Tibial artery (tissue), 4 donors: ENCODE measurements around the gene SMTNL2.
"Not testable (repeated sequence)": the region's sequence is repeated elsewhere in the genome, so short reads cannot be mapped to it uniquely, and the experiment has no call there.

Experiments
- DNase-seq, 2 donors: peaks; one replicate each; pipeline ENCODE4 v3.0.0-alpha.2; 2019
- H3K27ac ChIP-seq, 2 donors: fragments of 200-600 bp; sonication (generic) in 1 of 2; 1 replicate in 1 of 2; 2 replicates in 1 of 2; pipeline ENCODE4 v1.5.1; 2018 to 2019; ENCODE audit warnings: mild to moderate bottlenecking in 1 of 2
- H3K27me3 ChIP-seq, 2 donors: fragments of 200-600 bp; sonication (generic) in 1 of 2; one replicate each; pipeline versions ENCODE4 v1.5.1 to v1.6.0; 2016 to 2019
- H3K36me3 ChIP-seq, 3 donors: fragments of 200-600 bp; sonication (generic) in 2 of 3; one replicate each; pipeline ENCODE4 v1.5.1; 2016 to 2019; ENCODE audit warnings: mild to moderate bottlenecking in 2 of 3
- H3K4me1 ChIP-seq, 4 donors: fragments of 200-600 bp; sonication (generic) in 2 of 4; 1 replicate in 3 of 4; 2 replicates in 1 of 4; pipeline ENCODE4 v1.5.1; 2016 to 2019
- H3K4me3 ChIP-seq, 2 donors: fragments of 200-600 bp; sonication (generic) in 1 of 2; 1 replicate in 1 of 2; 2 replicates in 1 of 2; pipeline ENCODE4 v1.5.1; 2018 to 2019; ENCODE audit warnings: mild to moderate bottlenecking in 2 of 2
- H3K9me3 ChIP-seq, 3 donors: fragments of 200-600 bp; sonication (generic) in 1 of 3; one replicate each; pipeline ENCODE4 v1.5.1; 2016 to 2019
- CTCF ChIP-seq, 2 experiments: fragments of 200-600 bp in 1 of 2; fragments of 450-650 bp in 1 of 2; IDR thresholded peaks; one replicate each; pipeline ENCODE4 v1.5.1; 2017 to 2019; ENCODE audit warnings: antibody characterized with exemption in 2 of 2, mild to moderate bottlenecking in 1 of 2, moderate library complexity in 1 of 2
- intact Hi-C: fragments of 100-400 bp; cut with DNase I; formaldehyde crosslinking; loops from one replicate; pipeline ENCODE4 v1.15.0; 2023; ENCODE audit warnings: low total_unique reads

The SMTNL2 gene

GRCh38 chr17:4576729-4577322, 7.5 kb upstream of the SMTNL2 start:
- intact Hi-C loops: no loop called here
- Histone ChIP-seq H3K4me3 (no peak overlapping the region), H3K27ac (no peak overlapping the region), H3K9me3 (no peaks in the 10 kb centered on the region), H3K27me3 (peaks cover 0 to 31% of the 10 kb centered on the region in 2 donors), H3K36me3 (no peaks in the 10 kb centered on the region), H3K4me1 (no peaks in the 10 kb centered on the region)
- TF ChIP-seq CTCF (IDR thresholded peaks at IDR 0.05): no peak
- no peak for DNase-seq

GRCh38 chr17:4577386-4577993, 6.8 kb upstream of the SMTNL2 start:
- intact Hi-C loops: no loop called here
- DNase-seq: no peak

GRCh38 chr17:4578349-4578748, 6.0 kb upstream of the SMTNL2 start:
- DNase-seq, H3K4me3 ChIP-seq, H3K4me1 ChIP-seq, H3K27ac ChIP-seq, H3K36me3 ChIP-seq, intact Hi-C loops, H3K9me3 ChIP-seq: not testable (repeated sequence)
- H3K27me3 ChIP-seq: peaks cover 0 to 46% of the 10 kb centered on the region in 2 donors

More at GRCh38 chr17:4577386-4577993, 6.8 kb upstream of the SMTNL2 start:
- Histone ChIP-seq H3K27me3 (peaks cover 0 to 37% of the 10 kb centered on the region in 2 donors), H3K9me3 (no peaks in the 10 kb centered on the region), H3K36me3 (no peaks in the 10 kb centered on the region), H3K27ac (no peak overlapping the region), H3K4me3 (no peak overlapping the region), H3K4me1 (no peaks in the 10 kb centered on the region)
- no peak for TF ChIP-seq CTCF (IDR thresholded peaks at IDR 0.05)

- peaks cover 0 to 59% of the 10 kb centered on the region in 2 donors for H3K27me3 ChIP-seq
- no peak for TF ChIP-seq CTCF (IDR thresholded peaks at IDR 0.05)
- H3K4me3 ChIP-seq: no peak overlapping the region
- DNase-seq: no peak
- no peaks in the 10 kb centered on the region for H3K9me3 ChIP-seq
- H3K27ac ChIP-seq: no peak overlapping the region
- intact Hi-C loops: no loop called here
- peaks cover 0 to 11% (median 11%) of the 10 kb centered on the region in 4 donors for H3K4me1 ChIP-seq
- no peaks in the 10 kb centered on the region for H3K36me3 ChIP-seq
These were observed 4.7 kb upstream of the SMTNL2 start for GRCh38 chr17:4579678-4580077.

GRCh38 chr17:4580291-4580690, 4.0 kb upstream of the SMTNL2 start:
- H3K27me3 ChIP-seq: peaks cover 0 to 65% of the 10 kb centered on the region in 2 donors
- H3K4me3 ChIP-seq: no peak overlapping the region
- H3K4me1 ChIP-seq: peaks cover 0 to 16% (median 14%) of the 10 kb centered on the region in 4 donors
- no peak overlapping the region for H3K27ac ChIP-seq
- no peak for TF ChIP-seq CTCF (IDR thresholded peaks at IDR 0.05)
- H3K9me3 ChIP-seq: no peaks in the 10 kb centered on the region
- intact Hi-C loops: no loop called here
- DNase-seq: no peak
- no peaks in the 10 kb centered on the region for H3K36me3 ChIP-seq

- H3K4me3 ChIP-seq: no peak overlapping the region
- DNase-seq: no peak
- H3K4me1 ChIP-seq: peaks cover 0 to 16% (median 14%) of the 10 kb centered on the region in 4 donors
- no peaks in the 10 kb centered on the region for H3K9me3 ChIP-seq
- no peaks in the 10 kb centered on the region for H3K36me3 ChIP-seq
- intact Hi-C loops: no loop called here
- peaks cover 0 to 66% of the 10 kb centered on the region in 2 donors for H3K27me3 ChIP-seq
- TF ChIP-seq CTCF (IDR thresholded peaks at IDR 0.05): no peak
- H3K27ac ChIP-seq: no peak overlapping the region
These were observed 2.2 kb upstream of the SMTNL2 start for GRCh38 chr17:4582101-4582501.
